GM03348 (cell line): ENCODE results near the gene WNT3A.

Source experiments
- DNase-seq: peaks from one replicate; pipeline ENCODE4 v3.0.0; 2012; ENCODE audit warnings: low spot score

WNT3A gene

DNA sequence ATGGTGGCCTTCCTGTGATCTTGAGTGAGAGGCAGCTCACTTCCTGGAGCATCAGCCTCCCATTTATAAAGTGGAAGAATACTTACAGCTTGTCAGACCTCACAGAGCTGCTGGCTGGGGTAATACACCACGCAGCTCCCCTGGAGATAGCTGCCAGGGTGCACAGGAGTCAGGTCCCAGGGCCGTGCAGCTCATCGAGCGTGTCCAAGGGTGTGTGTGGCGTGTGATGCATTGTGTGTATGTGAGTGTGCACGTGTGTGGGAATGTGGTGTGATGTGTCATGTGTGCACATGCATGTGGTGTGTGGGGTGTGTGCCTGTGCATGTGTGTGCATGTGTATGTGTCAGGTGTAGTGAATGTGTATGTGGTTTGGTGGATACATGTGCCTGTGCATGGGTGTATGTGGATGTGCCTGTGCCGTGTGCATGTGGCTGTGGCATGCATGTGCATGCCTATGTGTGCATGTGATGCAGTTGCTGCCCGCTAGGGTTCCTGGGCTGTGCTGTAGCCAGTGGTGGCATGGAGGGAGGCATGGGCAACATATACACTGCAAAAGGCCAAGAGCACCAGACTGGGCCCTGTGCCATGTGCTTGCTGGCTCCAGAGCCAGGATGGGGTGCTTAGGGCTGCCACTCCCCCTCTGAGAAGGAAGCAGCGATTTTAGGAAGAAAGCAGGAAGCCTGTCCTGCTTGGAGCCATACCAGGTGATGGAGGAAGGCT lies 24.6 kb downstream of the WNT3A start:
- DNase-seq, result no peak

DNA sequence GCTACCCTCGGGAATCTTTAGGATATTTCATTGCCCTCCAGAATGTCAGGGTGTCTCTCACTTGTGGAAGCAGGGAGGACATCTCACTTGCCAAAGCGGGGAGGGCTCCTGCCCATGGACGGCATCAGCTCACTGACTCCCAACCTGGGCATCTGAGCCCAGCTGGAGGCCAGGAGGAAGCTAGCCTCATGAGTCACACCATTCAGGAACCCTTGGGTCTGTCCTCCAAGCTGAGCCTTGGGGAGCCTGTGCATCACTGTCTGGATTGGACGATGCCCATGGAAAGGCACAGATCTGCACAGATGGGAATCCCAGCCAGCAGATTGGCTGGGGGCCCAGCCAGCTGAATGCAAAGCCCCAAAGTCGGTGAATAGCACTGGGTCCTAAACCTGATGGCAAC lies 25.2 kb downstream of the WNT3A start:
- DNase-seq, result no peak

DNA sequence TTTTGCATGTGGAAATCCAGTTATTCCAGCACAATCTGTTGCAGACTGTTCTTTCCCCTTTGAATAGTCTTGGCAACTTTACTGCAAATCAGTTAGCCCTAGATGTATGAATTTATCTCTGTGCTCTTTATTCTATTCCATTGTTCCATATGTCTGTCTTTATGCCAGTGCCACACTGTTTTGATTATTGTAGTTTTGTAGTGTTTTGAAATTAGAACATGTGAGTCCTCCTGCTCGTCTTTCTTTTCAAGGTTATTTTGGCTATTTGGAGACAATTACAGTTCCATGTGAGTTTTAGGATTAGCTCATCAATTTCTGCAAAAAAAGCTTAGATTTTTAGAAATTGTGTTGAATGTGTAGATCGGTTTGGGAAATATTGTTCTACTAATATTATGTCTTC lies 26.6 kb downstream of the WNT3A start:
- no peak for DNase-seq

DNA sequence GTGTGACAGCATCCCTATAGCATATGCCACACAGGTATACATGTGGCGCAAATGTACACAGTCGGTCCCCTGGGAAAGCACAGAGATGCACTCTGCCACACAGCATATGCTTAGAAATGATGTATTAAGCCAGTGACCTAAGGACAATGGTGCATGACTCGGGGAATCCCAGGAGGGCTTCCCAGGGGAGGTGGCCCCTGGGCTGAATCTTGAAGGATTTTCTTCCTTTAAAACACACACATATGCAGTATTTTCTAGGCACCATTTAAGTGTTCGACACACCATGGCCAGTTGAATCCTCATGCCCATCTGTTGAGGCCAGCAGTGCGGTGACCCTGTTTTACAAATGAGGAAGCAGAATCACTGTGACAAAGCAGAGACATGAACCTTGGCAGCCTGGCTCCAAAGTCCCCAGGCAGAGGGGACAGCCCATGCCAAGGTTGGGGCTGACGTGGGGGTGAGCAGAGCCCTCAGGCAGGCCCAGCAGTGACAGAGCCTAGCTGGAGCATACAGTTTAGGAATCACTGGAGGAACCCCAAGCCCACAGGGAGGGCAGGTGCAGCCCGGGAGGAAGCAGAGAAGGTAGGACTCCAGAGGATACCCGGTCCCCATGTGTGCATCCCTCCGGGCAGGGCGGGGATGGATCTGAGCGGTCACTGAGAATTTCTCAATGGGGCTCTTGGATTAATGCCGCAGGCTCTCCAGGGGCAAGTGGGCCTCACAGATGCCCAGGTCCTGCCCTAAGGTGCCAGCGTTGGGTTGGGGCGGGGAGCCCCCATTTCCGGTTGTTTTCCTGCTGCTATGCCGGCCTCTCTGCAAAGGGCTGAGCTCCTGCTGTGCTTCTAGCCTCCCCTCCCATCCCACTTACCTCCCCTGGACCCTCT lies 28.4 kb downstream of the WNT3A start:
- DNase-seq, result no peak

DNA sequence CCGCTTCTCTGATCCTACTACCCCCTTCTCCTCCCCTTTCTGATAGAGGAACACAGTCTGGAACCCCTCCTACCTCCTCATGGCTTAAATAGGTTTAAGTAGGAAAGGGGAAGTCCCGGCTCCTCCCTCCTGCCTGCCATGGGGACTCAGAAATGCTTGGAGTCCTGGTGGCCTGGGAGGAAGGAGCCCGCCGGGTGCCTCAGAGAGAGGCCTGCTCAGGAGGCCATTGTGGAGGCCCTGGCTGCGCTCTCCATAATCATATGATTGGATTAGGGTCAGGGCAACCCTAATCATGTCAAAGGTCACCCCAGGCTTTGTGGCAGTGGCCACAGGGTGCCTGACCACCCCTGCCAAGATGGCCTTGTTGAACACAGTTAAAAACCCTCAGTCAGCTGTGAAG lies 29.0 kb downstream of the WNT3A start:
- DNase-seq, result no peak

DNA sequence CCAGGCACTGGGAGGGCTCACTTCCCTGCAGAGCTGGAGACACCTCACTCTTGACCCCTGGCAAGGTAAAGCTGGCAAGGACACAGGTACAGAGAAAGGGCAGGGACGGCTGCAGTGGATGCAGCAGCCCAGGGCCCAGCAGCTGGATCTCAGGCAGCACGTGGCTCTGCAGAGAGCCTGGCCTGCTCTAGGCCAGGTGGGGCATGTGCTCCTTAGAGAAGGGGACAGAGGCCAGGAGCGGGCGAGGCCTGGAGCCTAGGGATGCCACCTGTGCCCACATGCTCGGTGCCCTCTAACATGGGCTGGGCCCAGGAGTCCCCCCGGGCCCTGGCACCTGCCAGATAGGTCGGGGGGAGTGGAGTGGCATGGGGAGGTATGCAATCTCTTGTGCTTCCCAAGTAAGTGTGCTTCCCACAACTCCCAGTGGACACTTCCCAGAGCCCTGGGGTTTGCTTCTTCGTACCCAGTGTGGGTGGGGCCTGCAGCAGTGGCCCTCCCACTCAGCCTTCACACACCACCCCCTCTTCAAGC lies 30.0 kb downstream of the WNT3A start:
- DNase-seq, result no peak

DNA sequence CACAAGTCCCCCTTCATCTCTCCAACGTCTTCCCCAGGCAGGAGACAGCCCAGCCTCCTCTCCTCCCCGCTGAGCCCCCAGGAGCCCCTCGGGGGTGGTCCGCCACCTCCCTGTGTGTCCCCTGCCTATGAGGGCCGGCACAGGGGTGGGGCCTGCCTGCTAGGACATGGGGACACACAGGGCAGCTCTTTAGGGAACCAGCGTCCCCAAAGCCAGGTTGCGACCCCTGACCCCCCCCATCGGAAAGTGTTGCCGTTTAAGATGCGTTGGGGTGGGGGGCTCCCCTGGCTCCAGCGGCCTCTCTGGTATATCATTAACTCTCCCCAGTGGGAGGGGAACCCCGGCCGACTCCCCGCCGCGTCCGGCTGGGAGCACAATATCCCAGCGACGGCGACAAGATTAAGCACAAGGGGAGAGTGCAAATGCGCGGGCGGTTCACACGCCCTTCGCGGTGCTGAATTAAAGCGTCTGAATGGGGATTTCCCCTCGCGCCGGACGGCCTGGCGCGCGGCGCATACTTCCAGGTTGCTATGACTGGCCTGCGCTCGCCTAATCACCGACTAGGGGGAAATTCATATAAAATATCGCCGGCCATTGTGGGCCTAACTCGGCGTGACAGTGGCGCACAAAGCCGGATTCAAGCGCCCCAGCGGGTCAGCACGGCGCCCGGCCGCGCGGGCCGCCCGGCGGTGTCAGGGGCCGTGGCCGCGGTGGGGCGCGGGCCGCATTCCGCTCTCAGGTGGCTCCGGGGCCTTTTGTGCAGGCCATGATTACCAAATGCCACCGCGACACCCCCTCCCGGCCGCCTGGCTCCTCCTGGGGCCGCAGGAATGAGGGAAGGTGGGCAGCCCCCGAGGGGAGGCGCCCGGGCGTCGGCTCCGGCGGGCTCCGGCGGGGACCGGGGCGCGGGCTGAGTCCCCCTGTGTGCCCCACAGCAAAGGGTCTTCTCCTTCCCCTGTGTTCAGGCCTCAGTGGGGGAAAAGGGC lies 30.9 kb downstream of the WNT3A start:
- DNase-seq, result no peak

DNA sequence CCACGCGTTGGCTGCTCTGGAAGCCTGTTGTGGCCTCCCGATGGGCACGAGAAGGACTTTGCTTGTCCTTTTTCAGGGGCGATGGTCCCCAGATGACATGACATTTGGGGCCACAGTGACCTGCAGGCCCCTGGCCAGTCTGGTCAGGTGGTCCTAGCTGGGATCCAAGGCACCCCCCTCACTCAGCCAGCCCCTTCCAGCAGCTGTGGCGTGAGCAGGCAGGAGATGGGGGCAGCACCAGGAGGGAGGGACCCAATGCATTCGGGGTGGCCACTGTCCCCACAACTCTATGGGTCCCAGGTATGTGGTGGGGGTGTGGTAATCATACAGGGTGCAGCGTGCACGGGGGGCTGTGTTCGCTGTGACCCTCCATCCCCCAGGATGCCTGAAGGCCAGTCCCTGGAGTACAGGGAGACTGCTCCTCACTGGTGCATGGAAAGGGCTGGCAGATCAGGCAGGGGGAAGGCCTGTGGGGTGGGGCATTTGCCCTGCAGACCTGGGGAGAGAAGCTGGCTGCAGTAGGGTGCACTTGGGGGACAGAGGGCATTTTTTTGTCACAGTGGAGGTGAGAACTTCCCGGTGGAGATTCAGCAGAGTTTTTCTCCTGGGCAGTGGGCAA lies 31.7 kb downstream of the WNT3A start:
- DNase-seq, result no peak

DNA sequence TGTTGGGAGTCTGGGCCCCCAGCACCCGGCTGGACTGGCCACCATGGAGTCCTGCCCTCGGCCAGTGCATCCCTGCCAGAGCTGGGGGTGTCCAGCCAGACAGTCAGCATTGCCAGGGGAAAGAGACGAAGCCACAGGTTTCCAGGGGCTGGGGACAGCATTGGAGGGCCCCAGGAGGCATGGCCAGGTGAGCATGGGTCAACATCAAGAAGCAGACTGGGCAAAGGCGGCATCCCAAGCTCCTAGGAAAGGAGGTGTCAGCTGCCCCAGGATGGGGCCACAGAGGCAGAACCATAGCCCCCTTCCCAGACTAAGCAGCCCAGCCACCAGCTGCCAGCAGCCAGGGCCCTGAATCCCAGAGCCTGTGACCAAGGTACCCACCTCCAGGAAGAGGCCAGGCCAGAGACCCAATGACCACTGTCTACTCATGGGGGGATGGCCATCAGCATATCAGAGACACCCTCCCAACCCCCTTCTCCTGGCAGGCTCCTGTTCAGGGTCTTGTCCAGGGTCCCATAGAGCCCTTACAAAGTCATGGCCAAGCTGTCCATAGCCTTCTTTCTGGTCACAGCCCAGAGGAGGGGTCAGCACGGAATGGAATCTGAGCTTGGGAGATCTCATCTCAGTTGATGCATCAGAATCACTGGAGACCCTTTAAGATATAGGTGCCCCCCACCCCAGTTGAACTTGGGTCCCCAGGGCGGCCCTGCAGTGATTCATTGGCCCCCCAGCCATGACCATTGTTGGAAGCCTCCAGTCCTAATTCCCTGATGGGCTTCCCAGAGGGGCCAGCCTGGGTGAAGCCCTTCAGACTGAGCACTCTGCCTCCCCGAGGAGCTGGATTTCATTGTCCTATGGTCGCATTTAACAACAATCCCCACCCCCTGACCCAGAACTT lies 32.5 kb downstream of the WNT3A start:
- DNase-seq, result no peak

DNA sequence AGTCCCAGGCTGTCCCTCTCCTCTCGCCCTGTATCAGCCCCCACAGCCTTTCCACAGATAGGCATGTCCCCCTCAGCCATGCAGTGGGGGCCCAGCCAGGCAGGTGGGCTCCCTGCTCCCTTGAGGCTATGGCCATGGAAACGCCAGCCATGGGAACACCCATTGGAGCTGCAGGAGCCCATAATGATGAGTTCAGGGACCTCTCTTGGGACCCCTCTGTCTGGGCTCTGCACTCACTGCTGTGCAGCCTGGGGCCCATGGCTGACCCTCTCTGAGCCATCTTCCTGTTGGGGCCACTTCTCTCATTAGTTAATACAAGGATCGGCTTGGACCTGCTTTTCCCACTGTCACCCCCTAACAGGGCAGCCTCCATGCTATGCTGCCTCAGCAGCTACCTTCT lies 33.2 kb downstream of the WNT3A start:
- no peak for DNase-seq

DNA sequence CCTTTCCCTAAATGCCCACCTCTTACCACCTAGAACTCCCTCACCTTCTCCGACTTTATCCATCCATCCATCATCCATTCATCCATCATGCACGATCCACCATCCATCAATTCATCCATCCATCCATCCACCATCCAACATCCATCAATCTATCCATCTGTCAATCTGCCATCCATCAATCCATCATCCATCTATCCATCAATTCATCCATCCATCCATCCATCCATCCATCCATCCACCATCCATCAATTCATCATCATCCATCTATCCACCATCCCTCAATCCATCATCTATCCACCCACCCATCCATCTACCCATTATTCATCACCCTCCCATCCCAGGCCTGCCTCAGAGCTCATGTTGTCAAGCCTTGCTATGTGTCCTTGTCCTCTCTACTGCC lies 34.5 kb downstream of the WNT3A start:
- no peak for DNase-seq

DNA sequence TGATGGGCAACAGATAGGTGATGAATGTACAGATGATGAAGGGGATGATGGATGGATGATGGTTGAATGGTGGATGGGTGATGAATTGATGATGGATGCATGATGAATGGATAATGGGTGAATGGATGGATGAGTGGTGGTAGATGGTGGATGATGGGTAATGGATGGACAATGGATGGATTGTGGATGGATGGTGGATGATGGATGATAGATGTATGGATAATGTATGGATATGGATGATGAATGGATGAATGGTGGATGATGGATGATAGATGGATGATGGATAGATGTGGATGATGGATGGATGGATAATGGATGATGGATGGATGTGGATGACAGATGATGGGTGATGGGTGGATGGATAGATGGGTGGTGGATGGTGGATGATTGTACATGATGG lies 35.7 kb downstream of the WNT3A start:
- DNase-seq, result no peak

DNA sequence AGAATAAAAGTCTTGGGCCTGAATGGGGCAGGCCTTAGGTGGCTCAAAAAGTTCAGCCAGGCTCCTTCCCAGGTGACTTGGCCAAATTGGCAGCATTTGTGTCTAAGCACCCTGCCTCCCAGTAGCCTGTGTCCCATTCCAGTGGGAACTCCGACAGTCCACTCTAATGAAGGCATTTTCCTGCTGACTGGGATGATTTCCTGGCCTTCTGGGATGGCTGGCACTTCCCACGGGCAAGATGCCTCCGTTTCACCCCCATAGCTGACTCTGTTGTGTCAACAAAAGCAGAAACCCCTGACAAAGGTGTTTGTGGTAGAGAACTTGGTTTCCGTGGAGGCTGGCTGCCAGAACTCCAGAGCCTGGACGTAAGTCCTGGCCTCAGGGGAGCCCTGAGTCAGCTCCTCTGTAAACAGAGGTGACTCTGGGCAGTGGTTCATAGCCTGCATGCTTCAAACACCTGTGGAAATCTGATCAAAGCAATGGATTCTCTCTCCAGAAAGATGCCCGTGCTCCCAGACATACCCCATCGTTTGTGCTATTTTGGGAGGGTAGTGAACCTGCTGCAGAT lies 36.6 kb downstream of the WNT3A start:
- DNase-seq, result no peak

DNA sequence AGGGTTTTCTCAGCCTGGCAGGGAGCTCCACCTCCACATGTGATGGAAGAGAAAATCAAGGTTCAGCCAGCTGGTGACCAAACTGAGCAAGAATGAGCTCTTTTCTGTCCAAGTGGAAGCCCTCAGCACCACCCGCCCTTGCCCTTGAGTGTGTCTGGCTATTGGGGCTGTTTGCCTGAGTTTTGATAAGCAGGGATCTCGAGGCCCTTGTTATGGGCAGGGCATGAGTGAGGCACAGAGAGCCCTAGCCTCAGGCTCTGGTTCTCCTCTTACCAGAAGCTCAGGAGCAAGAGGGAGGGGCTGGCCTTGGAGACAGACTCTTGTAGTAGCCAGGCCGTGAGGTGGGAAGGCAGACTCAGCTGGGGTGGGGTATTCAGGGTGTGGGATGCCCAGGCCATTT lies 38.2 kb downstream of the WNT3A start:
- DNase-seq, result no peak

DNA sequence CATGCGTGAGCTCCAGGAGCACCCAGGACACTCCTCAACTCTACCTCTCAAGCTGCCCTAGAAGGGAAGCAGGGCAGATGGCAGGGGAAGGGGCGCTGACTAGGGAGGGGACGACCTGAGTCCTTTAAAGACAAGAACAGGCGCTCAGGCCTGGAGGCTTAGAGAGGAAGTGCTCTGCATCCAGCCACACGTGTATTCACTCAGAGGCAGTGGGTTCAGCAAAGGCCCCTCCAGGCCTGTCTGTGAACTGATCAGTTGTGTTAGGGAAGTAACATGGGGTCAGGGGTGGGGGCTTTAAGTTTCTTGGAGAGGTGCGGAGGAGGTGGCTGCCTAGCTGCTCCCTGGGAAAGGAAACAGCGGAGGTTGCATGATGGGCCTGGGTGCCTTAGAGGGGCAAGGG lies 38.6 kb downstream of the WNT3A start:
- DNase-seq, result no peak

DNA sequence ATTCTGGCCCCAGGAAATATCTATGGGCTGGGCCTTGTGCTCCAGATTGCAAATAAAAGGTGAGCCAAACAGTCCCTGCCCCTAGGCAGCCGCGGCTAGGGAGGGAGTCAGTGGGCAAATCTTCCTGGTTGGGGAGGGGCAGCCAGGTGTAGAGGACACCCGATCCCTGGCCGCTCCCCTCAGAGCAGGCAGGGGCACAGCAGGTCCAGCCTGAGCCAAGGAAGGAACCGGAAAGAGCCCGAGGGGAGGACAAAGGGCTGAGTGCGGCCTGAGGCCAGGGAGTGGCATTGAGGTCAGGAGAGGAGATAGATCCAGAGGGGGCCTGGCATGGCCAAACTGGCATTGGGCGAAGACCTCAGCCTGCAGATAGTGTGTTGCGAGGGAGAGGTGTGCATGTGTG lies 39.1 kb downstream of the WNT3A start:
- no peak for DNase-seq

DNA sequence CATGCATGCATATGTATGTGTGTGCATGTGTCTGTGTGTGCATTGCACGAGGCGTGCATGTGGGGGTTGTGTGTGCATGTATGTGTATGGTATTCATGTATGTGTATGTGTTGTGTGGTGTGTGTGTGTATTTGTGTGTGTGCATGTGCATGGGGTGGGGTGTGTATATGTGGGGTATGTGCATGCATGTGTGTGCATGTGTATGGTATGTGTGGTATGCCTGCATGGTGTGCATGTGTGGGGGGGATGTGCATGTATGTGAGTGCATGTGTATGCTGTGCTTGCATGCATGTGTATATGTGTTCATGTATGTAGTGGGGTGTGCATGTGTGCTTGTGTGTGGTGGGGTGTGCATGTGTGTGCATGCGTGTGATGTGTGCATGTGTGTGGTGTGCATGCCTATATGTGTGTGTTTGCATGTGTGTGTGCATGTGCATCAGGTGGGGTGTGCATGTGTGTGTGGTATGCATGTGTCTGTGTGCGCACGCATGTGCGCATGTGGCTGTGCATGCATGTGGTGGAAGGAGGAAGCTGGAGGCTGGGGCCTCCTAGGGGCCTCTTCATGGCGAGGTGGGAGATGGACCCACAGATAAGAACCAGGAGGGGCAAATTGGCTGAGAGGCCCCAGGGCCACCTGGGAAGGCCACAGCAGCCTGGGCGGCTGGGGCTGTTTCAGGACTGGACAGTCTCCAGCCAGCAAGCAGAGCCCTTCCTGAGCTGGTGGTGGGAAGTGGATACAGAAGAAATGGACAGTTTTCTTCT lies 39.8 kb downstream of the WNT3A start:
- DNase-seq, result no peak

DNA sequence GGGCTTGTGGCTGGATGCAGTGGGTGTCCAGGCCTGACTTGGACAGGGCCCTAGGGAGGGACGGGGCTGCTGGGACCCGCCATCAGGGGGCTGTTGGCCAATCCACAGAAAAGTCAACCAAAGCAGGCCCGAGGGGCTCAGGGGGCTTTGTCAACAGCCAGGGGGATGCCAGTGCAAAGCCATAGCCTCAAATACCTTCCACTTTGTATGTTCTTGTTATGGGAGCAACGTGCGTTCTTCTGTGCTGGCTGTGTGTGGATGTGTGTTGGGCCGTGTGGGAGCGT lies 40.3 kb downstream of the WNT3A start:
- DNase-seq, result no peak

DNA sequence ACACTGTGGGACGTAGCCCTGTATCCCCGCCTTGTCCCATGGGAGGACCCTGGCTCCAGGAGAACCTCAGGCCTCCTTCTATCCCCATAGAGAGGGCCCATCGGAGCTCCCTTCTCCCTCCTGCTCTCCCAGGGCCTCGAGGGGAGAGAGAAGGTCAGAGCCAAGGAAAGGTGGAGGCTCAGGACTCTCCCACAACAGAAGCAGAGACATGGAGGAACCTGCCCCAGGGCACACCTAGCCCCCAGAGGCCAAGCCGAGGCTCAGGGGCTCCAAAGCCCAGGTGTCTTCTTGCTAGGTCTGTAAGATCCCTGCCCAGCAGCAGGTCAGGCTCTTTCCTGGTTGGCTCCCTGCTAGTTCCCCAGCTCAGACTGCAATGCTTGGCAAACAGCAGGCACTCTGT lies 41.3 kb downstream of the WNT3A start:
- DNase-seq, result no peak
